DOHH2 (cell line): ENCODE data around the gene LENEP.

Experiments
- EZH2phosphoT487 ChIP-seq: fragments of 200-600 bp; sonication (generic); IDR thresholded peaks from 2 replicates; pipeline ENCODE4 v1.6.1; 2017; ENCODE audit warnings: borderline replicate concordance, mild to moderate bottlenecking, antibody characterized with exemption, low read length, moderate library complexity, mixed read lengths
- TF ChIP-seq, protein P1 (sequence below): fragments of 200-600 bp; sonication (generic); IDR thresholded peaks from one replicate; pipeline ENCODE4 v1.5.1; 2014; ENCODE audit warnings: antibody characterized with exemption, mild to moderate bottlenecking, low read depth, low read length; ENCODE audit not compliant: poor library complexity, severe bottlenecking

DNA sequence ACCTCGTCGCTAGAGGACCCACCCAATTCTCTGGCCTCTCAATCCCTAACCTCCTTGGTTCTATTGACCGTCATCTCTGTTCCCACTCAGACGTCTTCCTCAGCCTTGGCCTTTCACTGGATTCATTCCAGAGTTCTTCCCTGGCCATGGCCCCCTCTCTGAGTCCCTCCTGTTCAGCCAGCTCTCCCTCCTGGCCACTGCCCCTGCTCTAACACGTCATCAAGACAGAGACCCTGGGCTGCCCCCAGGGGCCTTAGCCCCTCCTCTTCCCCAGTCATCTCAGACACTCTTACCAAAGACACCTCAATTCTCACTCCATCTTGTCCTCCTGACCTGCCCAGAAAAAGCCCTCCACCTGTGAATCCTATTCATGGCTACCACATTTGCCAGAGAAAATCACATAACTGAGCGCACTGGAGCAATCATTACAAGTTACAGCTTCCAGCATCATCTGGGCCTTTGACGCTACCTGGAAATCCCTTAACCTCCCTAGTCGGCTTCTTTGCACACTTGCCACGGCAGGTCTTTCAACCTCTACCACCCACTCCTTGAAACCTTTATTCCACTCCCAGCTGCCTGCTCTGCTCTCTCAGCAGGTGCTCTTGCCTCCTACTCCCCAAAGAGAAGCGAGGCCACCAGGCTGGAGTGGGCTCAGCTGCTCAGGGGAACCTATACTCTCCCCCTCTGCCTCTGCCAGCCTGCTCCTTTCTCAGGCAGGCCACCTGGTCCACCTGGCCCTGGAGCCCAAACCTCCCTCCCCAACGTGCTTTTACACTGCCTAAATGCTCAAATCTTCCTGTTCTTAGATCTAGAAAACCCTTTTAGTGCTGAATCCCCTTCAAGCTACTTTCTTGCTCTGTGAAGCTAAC, 26.2 kb downstream of the LENEP start:
- TF ChIP-seq EZH2phosphoT487: no peak
- TF ChIP-seq, protein P1, sequence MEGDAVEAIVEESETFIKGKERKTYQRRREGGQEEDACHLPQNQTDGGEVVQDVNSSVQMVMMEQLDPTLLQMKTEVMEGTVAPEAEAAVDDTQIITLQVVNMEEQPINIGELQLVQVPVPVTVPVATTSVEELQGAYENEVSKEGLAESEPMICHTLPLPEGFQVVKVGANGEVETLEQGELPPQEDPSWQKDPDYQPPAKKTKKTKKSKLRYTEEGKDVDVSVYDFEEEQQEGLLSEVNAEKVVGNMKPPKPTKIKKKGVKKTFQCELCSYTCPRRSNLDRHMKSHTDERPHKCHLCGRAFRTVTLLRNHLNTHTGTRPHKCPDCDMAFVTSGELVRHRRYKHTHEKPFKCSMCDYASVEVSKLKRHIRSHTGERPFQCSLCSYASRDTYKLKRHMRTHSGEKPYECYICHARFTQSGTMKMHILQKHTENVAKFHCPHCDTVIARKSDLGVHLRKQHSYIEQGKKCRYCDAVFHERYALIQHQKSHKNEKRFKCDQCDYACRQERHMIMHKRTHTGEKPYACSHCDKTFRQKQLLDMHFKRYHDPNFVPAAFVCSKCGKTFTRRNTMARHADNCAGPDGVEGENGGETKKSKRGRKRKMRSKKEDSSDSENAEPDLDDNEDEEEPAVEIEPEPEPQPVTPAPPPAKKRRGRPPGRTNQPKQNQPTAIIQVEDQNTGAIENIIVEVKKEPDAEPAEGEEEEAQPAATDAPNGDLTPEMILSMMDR: no peak
